OCI-LY3 (cell line): Measurements from ENCODE around the gene ALDH1L1.

ENCODE experiments used
- H2AFZ ChIP-seq: fragments of 200-600, 300-600 bp; shearing (Covaris generic); 2 replicates; pipeline ENCODE4 v1.6.0; 2014; ENCODE audit warnings: antibody characterized with exemption, low read depth, low read length
- H3K27ac ChIP-seq: fragments of 200-600, 300-600 bp; sonication (generic); 2 replicates; pipeline ENCODE4 v1.5.1; 2014; ENCODE audit warnings: mild to moderate bottlenecking, low read length, moderate library complexity, mixed read lengths
- H3K27me3 ChIP-seq: fragments of 200-600, 300-600 bp; sonication (generic); 2 replicates; pipeline ENCODE4 v1.6.1; 2014; ENCODE audit warnings: low read depth, low read length, mixed read lengths
- H3K36me3 ChIP-seq: fragments of 200-600, 300-600 bp; sonication (generic); replicated peaks from 2 replicates; pipeline ENCODE3; 2014; ENCODE audit warnings: low read depth, low read length, mixed read lengths
- H3K4me1 ChIP-seq: fragments of 300-600, 200-600 bp; sonication (generic); 2 replicates; pipeline ENCODE4 v1.6.1; 2014; ENCODE audit warnings: low read length, mixed read lengths
- H3K4me2 ChIP-seq: fragments of 200-600, 300-600 bp; sonication (generic); 2 replicates; pipeline ENCODE4 v1.6.1; 2014; ENCODE audit warnings: low read length, mixed read lengths
- H3K4me3 ChIP-seq: fragments of 300-600, 200-600 bp; sonication (generic); 2 replicates; pipeline ENCODE4 v1.5.1; 2014; ENCODE audit warnings: antibody characterized with exemption, mild to moderate bottlenecking, low read length, moderate library complexity
- H3K79me2 ChIP-seq: fragments of 300-600, 200-600 bp; shearing (Covaris generic); 2 replicates; pipeline ENCODE4 v1.6.1; 2014; ENCODE audit warnings: mild to moderate bottlenecking, low read length, mixed read lengths
- H3K9ac ChIP-seq: fragments of 300-600, 200-600 bp; shearing (Covaris generic); 2 replicates; pipeline ENCODE4 v1.6.0; 2014; ENCODE audit warnings: mild to moderate bottlenecking, low read length, moderate library complexity
- H3K9me3 ChIP-seq: fragments of 200-600, 300-600 bp; shearing (Covaris generic); 2 replicates; pipeline ENCODE4 v1.6.1; 2014; ENCODE audit warnings: low read length, mixed read lengths; ENCODE audit not compliant: insufficient read depth
- H4K20me1 ChIP-seq: fragments of 200-600, 300-600 bp; sonication (generic); 2 replicates; pipeline ENCODE4 v1.6.1; 2016; ENCODE audit warnings: low read length, mixed read lengths; ENCODE audit not compliant: insufficient read depth
- EZH2phosphoT487 ChIP-seq: fragments of 200-600 bp; shearing (Covaris generic); IDR thresholded peaks from 2 replicates; pipeline ENCODE4 v1.6.1; 2018; ENCODE audit warnings: antibody characterized with exemption, mixed run types, low read depth
- TF ChIP-seq, protein P1 (sequence below): fragments of 200-600, 300-600 bp; sonication (generic); IDR thresholded peaks from 2 replicates; pipeline ENCODE4 v1.5.1; 2014; ENCODE audit warnings: antibody characterized with exemption, low read length, low read depth

Gene ALDH1L1

GRCh38 chr3:126151562-126152302, 28.7 kb downstream of the ALDH1L1 start:
- Histone ChIP-seq H2AFZ (no peak overlapping the region), H3K4me3 (no peak overlapping the region), H4K20me1 (no peaks in the 10 kb centered on the region), H3K27ac (no peak overlapping the region), H3K27me3 (no peaks in the 10 kb centered on the region), H3K4me1 (no peaks in the 10 kb centered on the region), H3K4me2 (no peak overlapping the region), H3K36me3 (no peaks in the 10 kb centered on the region), H3K9me3 (no peaks in the 10 kb centered on the region), H3K79me2 (no peaks in the 10 kb centered on the region), H3K9ac (no peak overlapping the region)
- TF ChIP-seq EZH2phosphoT487 = no peak
- TF ChIP-seq, protein P1, sequence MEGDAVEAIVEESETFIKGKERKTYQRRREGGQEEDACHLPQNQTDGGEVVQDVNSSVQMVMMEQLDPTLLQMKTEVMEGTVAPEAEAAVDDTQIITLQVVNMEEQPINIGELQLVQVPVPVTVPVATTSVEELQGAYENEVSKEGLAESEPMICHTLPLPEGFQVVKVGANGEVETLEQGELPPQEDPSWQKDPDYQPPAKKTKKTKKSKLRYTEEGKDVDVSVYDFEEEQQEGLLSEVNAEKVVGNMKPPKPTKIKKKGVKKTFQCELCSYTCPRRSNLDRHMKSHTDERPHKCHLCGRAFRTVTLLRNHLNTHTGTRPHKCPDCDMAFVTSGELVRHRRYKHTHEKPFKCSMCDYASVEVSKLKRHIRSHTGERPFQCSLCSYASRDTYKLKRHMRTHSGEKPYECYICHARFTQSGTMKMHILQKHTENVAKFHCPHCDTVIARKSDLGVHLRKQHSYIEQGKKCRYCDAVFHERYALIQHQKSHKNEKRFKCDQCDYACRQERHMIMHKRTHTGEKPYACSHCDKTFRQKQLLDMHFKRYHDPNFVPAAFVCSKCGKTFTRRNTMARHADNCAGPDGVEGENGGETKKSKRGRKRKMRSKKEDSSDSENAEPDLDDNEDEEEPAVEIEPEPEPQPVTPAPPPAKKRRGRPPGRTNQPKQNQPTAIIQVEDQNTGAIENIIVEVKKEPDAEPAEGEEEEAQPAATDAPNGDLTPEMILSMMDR = no peak

DNA sequence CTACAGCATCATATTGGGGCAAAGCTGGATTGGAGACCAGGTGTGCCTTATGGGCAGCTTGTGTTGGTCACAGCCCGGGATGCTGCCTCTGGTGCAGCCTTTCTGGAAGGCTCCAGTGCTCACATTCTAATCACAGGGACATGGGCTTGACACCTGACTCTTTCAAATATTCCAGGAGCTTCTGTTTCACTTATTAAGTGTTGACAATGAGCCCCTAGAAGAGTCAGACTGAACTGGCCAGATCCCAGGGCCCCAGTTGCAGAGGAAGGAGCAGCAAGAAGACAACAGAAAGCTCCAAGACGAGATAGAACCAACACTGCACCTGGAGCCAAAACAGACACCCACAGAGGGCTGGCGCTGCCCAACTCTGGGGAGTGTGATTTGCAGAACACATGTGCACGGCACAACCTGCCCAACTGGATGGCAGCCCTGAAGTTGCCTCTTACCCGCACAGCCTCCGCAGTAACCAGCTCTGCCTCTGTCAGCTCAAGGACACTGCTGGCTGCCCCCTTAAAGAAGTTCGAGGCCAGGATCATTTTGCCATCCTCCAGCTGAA, 30.3 kb downstream of the ALDH1L1 start:
- Histone ChIP-seq H3K79me2 (no peaks in the 10 kb centered on the region), H3K27me3 (no peaks in the 10 kb centered on the region), H3K4me1 (no peaks in the 10 kb centered on the region), H3K9me3 (no peaks in the 10 kb centered on the region), H2AFZ (no peak overlapping the region), H4K20me1 (no peaks in the 10 kb centered on the region), H3K4me3 (no peak overlapping the region), H3K9ac (no peak overlapping the region), H3K27ac (no peak overlapping the region), H3K4me2 (no peak overlapping the region), H3K36me3 (no peaks in the 10 kb centered on the region)
- TF ChIP-seq EZH2phosphoT487 = no peak
- TF ChIP-seq, protein P1 = no peak

GRCh38 chr3:126149256-126149902, 31.0 kb downstream of the ALDH1L1 start:
- H3K4me2 ChIP-seq = no peak overlapping the region
- no peaks in the 10 kb centered on the region for H4K20me1 ChIP-seq
- no peak overlapping the region for H3K9ac ChIP-seq
- no peaks in the 10 kb centered on the region for H3K36me3 ChIP-seq
- no peak for TF ChIP-seq EZH2phosphoT487
- TF ChIP-seq, protein P1 = no peak
- H3K4me3 ChIP-seq = no peak overlapping the region
- H3K27me3 ChIP-seq = peaks cover 4% of the 10 kb centered on the region; the same call in 1 of the 2 replicates
- no peaks in the 10 kb centered on the region for H3K9me3 ChIP-seq
- no peak overlapping the region for H3K27ac ChIP-seq
- no peak overlapping the region for H2AFZ ChIP-seq
- H3K4me1 ChIP-seq = no peaks in the 10 kb centered on the region
- no peaks in the 10 kb centered on the region for H3K79me2 ChIP-seq

DNA sequence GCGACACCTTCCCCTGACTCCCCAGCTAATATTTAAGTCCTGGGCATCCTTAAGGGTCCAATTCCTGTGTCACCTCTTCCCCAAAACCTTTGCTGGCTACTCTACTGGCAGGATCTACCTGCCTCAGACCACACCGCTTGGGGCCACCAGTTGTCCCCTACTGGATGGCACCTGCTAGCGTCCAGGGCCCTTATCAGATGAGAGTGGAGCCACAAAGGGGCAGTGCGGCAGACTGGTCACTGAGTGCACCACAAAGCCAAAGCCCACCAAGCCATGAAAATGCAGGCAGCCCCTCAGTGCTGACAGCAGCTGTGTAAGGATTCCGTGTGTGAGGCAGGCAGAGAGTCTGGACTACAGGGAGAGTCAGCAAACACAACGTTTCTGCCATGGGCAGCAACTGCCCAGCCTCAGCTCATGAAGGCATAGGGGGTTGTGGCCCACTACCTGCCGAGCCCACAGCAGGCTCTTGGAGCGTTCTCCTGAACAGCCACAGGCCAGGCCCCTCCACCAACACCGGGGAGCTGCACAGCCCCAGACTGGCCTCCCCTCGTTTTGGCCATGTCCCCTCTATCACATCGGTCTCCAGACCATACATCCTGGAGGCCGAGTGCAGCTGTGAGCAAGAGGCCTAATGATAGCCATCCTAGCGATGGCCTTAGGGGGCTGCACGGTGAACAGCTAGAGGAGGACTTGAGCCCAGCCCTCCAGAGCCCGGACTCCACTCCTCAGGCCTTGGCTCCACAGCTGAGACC, 32.3 kb downstream of the ALDH1L1 start:
- peaks cover 15% of the 10 kb centered on the region for H3K27me3 ChIP-seq
- H3K4me2 ChIP-seq = no peak overlapping the region
- H3K36me3 ChIP-seq = no peaks in the 10 kb centered on the region
- H3K4me3 ChIP-seq = no peak overlapping the region
- H2AFZ ChIP-seq = no peak overlapping the region
- no peak overlapping the region for H3K9ac ChIP-seq
- H3K79me2 ChIP-seq = no peaks in the 10 kb centered on the region
- no peaks in the 10 kb centered on the region for H4K20me1 ChIP-seq
- H3K27ac ChIP-seq = no peak overlapping the region
- TF ChIP-seq, protein P1 = no peak
- TF ChIP-seq EZH2phosphoT487 = no peak
- H3K9me3 ChIP-seq = no peaks in the 10 kb centered on the region
- no peaks in the 10 kb centered on the region for H3K4me1 ChIP-seq
